Endothelial cell of hepatic sinusoid (primary cell): ENCODE results near the gene BOLA2B.
"Not testable (repeated sequence)": the region's sequence is repeated elsewhere in the genome, so short reads cannot be mapped to it uniquely, and the experiment has no call there.

Experiments used
- in situ Hi-C: cut with HindIII; loops from 2 replicates; pipeline ENCODE4 v1.10.0; 2017; ENCODE audit warnings: low sequenced_read_pairs

The BOLA2B gene

GRCh38 chr16:30193615-30194014 is at the start of gene BOLA2B, which contains the start of gene SLX1A:
Gene BOLA2B, minus strand, starts transcription at chr16:30193666. Its CDS starts 71 bp downstream, at chr16:30193595.
Gene SLX1A, plus strand, starts transcription at chr16:30193875. Its CDS starts 210 bp downstream, at chr16:30194085.
- in situ Hi-C loops: not testable (repeated sequence)

- in situ Hi-C loops: not testable (repeated sequence)
Observed at GRCh38 chr16:30217082-30217481, 23.6 kb upstream of the BOLA2B start.

GRCh38 chr16:30211414-30211813 is 17.9 kb upstream of the BOLA2B start:
- in situ Hi-C loops: not testable (repeated sequence)

- in situ Hi-C loops: not testable (repeated sequence)
Observed at GRCh38 chr16:30209032-30209431, 15.6 kb upstream of the BOLA2B start.

GRCh38 chr16:30207063-30207704 is 13.7 kb upstream of the BOLA2B start:
- in situ Hi-C loops: not testable (repeated sequence)

- in situ Hi-C loops: not testable (repeated sequence)
Observed at GRCh38 chr16:30206252-30206651, 12.8 kb upstream of the BOLA2B start.

- in situ Hi-C loops: not testable (repeated sequence)
Observed at GRCh38 chr16:30205541-30206236, 12.2 kb upstream of the BOLA2B start.

- in situ Hi-C loops: not testable (repeated sequence)
Observed at GRCh38 chr16:30199608-30200343, 6.3 kb upstream of the BOLA2B start.

GRCh38 chr16:30199049-30199448 is 5.6 kb upstream of the BOLA2B start, which contains the start of gene SULT1A3:
Gene SULT1A3, plus strand, starts transcription at chr16:30199255. Its CDS starts 1,474 bp downstream, at chr16:30200729.
- in situ Hi-C loops: not testable (repeated sequence)

GRCh38 chr16:30197001-30197400 is 3.5 kb upstream of the BOLA2B start:
- in situ Hi-C loops: not testable (repeated sequence)

- in situ Hi-C loops: not testable (repeated sequence)
Observed at GRCh38 chr16:30194172-30194925, 883 bp upstream of the BOLA2B start.

- in situ Hi-C loops: not testable (repeated sequence)
Observed at GRCh38 chr16:30193098-30193497, 368 bp downstream of the BOLA2B start.

- in situ Hi-C loops: not testable (repeated sequence)
Observed at GRCh38 chr16:30191158-30191557, 2.3 kb downstream of the BOLA2B start.

- in situ Hi-C loops: no loop called here
Observed at GRCh38 chr16:30187971-30188561, 5.4 kb downstream of the BOLA2B start.

- in situ Hi-C loops: no loop called here
Observed at GRCh38 chr16:30187556-30187865, 6.0 kb downstream of the BOLA2B start.

- in situ Hi-C loops: no loop called here
Observed at GRCh38 chr16:30186782-30187555, 6.5 kb downstream of the BOLA2B start.

- in situ Hi-C loops: no loop called here
Observed at GRCh38 chr16:30186444-30186781, 7.1 kb downstream of the BOLA2B start.

GRCh38 chr16:30185683-30186421 is 7.6 kb downstream of the BOLA2B start:
- in situ Hi-C loops: no loop called here
